Hepatocyte (in vitro differentiated cells): Measurements from ENCODE around the gene RIPPLY2. TPM values are rescaled to one million over a fixed set of nuclear protein-coding genes. Genes with fewer than 3 reads are reported as not detected.

Source experiments
- DNase-seq: peaks from one replicate; pipeline ENCODE4 v3.0.0-alpha.2; 2016; ENCODE audit warnings: low spot score
- H2AFZ ChIP-seq: fragments of 200-600 bp; sonication (generic); 2 replicates; pipeline ENCODE4 v1.6.0; 2016; ENCODE audit warnings: antibody characterized with exemption, mild to moderate bottlenecking
- H3K27ac ChIP-seq: fragments of 200-600 bp; sonication (generic); 2 replicates; pipeline ENCODE4 v1.5.1; 2016; ENCODE audit warnings: mild to moderate bottlenecking
- H3K27me3 ChIP-seq: fragments of 200-600 bp; sonication (generic); 2 replicates; pipeline ENCODE4 v1.6.1; 2016
- H3K36me3 ChIP-seq: fragments of 200-600 bp; sonication (generic); replicated peaks from 2 replicates; pipeline ENCODE4 v1.5.1; 2016; ENCODE audit warnings: low read depth; ENCODE audit not compliant: insufficient read depth
- H3K4me1 ChIP-seq: fragments of 200-600 bp; sonication (generic); 2 replicates; pipeline ENCODE4 v1.5.1; 2016; ENCODE audit warnings: mild to moderate bottlenecking, moderate library complexity; ENCODE audit not compliant: insufficient read depth
- H3K4me2 ChIP-seq: fragments of 200-600 bp; sonication (generic); 2 replicates; pipeline ENCODE4 v1.6.0; 2016
- H3K4me3 ChIP-seq: fragments of 200-600 bp; sonication (generic); 2 replicates; pipeline ENCODE4 v1.5.1; 2016; ENCODE audit warnings: mild to moderate bottlenecking
- H3K79me2 ChIP-seq: fragments of 200-600 bp; sonication (generic); 2 replicates; pipeline ENCODE4 v1.6.0; 2017; ENCODE audit warnings: mild to moderate bottlenecking
- H3K9me2 ChIP-seq: fragments of 200-600 bp; sonication (generic); replicated peaks from 2 replicates; pipeline ENCODE4 v1.6.0; 2017; ENCODE audit warnings: mild to moderate bottlenecking; ENCODE audit not compliant: insufficient read depth
- H3K9me3 ChIP-seq: fragments of 200-600 bp; sonication (generic); 2 replicates; pipeline ENCODE4 v1.5.1; 2016; ENCODE audit warnings: low read depth, mild to moderate bottlenecking
- H4K20me1 ChIP-seq: fragments of 200-600 bp; sonication (generic); 2 replicates; pipeline ENCODE4 v1.6.0; 2016; ENCODE audit warnings: mild to moderate bottlenecking; ENCODE audit not compliant: insufficient read depth, poor library complexity, severe bottlenecking
- EZH2 ChIP-seq: fragments of 200-600 bp; sonication (generic); IDR thresholded peaks from 2 replicates; pipeline ENCODE4 v1.6.1; 2016; ENCODE audit warnings: antibody characterized with exemption, mild to moderate bottlenecking, borderline replicate concordance
- EZH2phosphoT487 ChIP-seq: fragments of 200-600 bp; sonication (generic); IDR thresholded peaks from one replicate; pipeline ENCODE4 v1.6.1; 2018; ENCODE audit warnings: antibody characterized with exemption, mild to moderate bottlenecking, low read depth, moderate library complexity; ENCODE audit not compliant: unreplicated experiment, severe bottlenecking
- WGBS: methylation state at CpG from one replicate; pipeline ENCODE4 v1.1.6; 2016; ENCODE audit warnings: low lambda C conversion rate; ENCODE audit errors: missing lambda C conversion rate; 5-methylcytosine and 5-hydroxymethylcytosine counted together
- polyA plus RNA-seq: library from polyadenylated mRNA; unstranded; fragments of >200 nt; fragmentation: Nextera tagmentation; extraction: Ambion mirVana; gene quantifications from 2 replicates; pipeline ENCODE4 v1.2.1, GENCODE V29; 2016
- total RNA-seq: library from RNA; depleted of rRNA; stranded (reverse); fragments of >200 nt; gene quantifications from 2 replicates; pipeline ENCODE4 v1.2.3, GENCODE V29; 2014
- TF ChIP-seq, protein P1 (sequence below): fragments of 200-600 bp; sonication (generic); IDR thresholded peaks from 2 replicates; pipeline ENCODE4 v1.5.1; 2016; ENCODE audit warnings: antibody characterized with exemption, mild to moderate bottlenecking; ENCODE audit not compliant: poor library complexity

Gene RIPPLY2
- total and polyA plus RNA-seq, 2 experiments from 2014 or later: not detected

DNA sequence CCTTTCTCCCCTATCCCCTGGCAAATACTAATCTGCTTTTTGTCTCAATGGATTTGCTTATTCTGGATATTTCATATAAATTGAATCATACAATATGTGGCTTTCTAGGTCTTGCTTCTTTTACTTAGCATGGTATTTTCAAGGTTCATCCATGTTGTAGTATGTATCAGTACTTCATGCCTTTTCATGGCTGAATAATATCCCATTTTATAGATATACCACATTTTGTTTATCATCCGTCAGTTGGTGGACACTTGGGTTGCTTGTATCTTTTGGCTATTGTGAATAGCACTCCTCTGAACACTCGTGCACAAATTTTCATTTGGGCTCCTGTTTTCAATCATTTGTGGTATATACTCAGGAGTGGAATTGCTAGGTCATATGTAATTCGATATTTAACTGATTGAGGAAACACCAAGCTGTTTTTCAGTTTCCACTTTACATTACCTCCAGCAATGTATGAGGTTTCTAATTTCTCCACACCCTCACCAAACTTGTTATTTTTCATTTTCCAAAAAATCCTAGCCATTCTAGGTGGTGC, 30.5 kb upstream of the RIPPLY2 start:
- TF ChIP-seq, protein P1, sequence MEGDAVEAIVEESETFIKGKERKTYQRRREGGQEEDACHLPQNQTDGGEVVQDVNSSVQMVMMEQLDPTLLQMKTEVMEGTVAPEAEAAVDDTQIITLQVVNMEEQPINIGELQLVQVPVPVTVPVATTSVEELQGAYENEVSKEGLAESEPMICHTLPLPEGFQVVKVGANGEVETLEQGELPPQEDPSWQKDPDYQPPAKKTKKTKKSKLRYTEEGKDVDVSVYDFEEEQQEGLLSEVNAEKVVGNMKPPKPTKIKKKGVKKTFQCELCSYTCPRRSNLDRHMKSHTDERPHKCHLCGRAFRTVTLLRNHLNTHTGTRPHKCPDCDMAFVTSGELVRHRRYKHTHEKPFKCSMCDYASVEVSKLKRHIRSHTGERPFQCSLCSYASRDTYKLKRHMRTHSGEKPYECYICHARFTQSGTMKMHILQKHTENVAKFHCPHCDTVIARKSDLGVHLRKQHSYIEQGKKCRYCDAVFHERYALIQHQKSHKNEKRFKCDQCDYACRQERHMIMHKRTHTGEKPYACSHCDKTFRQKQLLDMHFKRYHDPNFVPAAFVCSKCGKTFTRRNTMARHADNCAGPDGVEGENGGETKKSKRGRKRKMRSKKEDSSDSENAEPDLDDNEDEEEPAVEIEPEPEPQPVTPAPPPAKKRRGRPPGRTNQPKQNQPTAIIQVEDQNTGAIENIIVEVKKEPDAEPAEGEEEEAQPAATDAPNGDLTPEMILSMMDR: no peak
- no peak for TF ChIP-seq EZH2
- no peak for TF ChIP-seq EZH2phosphoT487
- Histone ChIP-seq H3K4me2 (no peak overlapping the region), H2AFZ (no peak overlapping the region), H3K79me2 (no peaks in the 10 kb centered on the region), H3K36me3 (no peaks in the 10 kb centered on the region), H3K27me3 (no peaks in the 10 kb centered on the region), H4K20me1 (no peaks in the 10 kb centered on the region), H3K9me3 (no peaks in the 10 kb centered on the region), H3K9me2 (no peaks in the 10 kb centered on the region), H3K4me1 (no peaks in the 10 kb centered on the region), H3K27ac (no peak overlapping the region), H3K4me3 (no peak overlapping the region)
- WGBS: 87% methylated on average over 3 of the region's 3 CpGs
- no peak for DNase-seq

DNA sequence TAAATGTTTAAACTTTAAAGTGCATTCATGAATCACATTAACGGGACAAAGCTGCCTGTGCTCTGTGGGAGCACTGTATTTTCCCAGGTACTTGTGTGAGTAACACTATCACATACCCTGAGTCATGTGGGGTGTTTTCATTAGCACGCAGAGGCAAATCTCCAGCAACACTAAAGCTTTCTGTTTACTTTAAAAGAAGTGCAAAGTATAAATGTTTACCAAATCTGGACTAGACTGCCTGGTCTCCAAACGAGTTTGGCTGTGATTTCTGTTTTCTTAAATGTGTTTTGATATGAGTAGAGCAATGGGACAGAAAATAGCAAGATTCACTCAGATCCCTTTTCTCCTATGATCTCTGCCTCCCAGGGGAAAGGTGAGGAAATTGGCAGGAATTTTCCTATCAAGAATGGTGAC, 28.8 kb upstream of the RIPPLY2 start:
- Histone ChIP-seq H3K4me1 (no peaks in the 10 kb centered on the region), H3K27ac (no peak overlapping the region), H3K4me2 (peak overlapping the region; percentile 10), H3K27me3 (no peaks in the 10 kb centered on the region), H2AFZ (no peak overlapping the region), H3K79me2 (no peaks in the 10 kb centered on the region), H3K36me3 (no peaks in the 10 kb centered on the region), H3K9me3 (no peaks in the 10 kb centered on the region), H3K4me3 (no peak overlapping the region), H4K20me1 (no peaks in the 10 kb centered on the region), H3K9me2 (no peaks in the 10 kb centered on the region)
- peak; percentile 38 for DNase-seq
- 13% methylated on average over 3 of the region's 3 CpGs for WGBS
- TF ChIP-seq, protein P1: no peak
- no peak for TF ChIP-seq EZH2
- no peak for TF ChIP-seq EZH2phosphoT487

DNA sequence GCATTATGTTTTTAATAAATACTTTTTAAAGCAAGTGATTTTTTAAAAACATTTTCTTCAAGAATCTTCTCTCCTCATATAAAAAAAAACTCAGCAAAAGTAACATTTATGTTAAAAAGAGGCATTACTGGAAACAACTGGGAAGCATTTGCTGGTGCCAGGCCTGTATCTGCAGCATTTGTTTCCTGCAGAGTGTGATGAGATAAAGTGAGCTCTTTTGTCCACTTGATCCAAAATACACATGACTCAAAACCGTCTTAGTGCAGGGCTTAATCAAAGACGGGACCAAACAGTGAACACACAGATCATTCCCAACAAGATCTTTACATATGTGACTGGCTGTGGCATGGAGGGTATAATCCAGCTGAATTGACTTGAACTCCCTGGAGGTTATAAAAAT, 28.3 kb upstream of the RIPPLY2 start:
- no peaks in the 10 kb centered on the region for H3K4me1 ChIP-seq
- H3K9me2 ChIP-seq: no peaks in the 10 kb centered on the region
- no peaks in the 10 kb centered on the region for H3K27me3 ChIP-seq
- WGBS: 28% methylated on average over 2 of the region's 2 CpGs
- H3K79me2 ChIP-seq: no peaks in the 10 kb centered on the region
- H3K4me3 ChIP-seq: no peak overlapping the region
- no peak overlapping the region for H3K4me2 ChIP-seq
- no peaks in the 10 kb centered on the region for H3K9me3 ChIP-seq
- no peak for DNase-seq
- no peak overlapping the region for H3K27ac ChIP-seq
- no peaks in the 10 kb centered on the region for H4K20me1 ChIP-seq
- TF ChIP-seq EZH2 (no peak), EZH2phosphoT487 (no peak)
- TF ChIP-seq, protein P1: no peak
- no peak overlapping the region for H2AFZ ChIP-seq
- no peaks in the 10 kb centered on the region for H3K36me3 ChIP-seq

DNA sequence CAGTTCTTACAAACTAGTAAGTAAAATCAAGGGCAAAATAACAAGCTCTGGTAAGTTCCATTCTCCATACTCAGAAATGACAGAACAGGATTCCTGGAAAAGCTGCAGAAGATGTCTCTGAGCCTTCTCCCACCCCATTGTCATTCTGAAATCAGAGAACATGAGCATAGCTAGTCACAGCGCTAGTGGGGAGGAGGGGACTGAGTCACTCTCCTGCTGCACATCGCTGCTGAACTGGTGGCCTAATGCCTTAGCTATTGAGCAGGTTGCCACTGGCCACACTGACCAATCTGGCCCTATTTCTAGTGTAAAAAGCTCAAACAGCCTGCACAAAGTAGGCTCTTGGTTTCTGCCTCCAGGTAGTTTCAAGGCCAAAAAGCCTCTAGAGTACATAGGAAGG, 26.1 kb upstream of the RIPPLY2 start:
- DNase-seq: no peak
- WGBS: 50% methylated on average over 2 of the region's 2 CpGs

More for the DNA sequence above, 26.1 kb upstream of the RIPPLY2 start:
- Histone ChIP-seq H3K27me3 (no peaks in the 10 kb centered on the region), H3K4me3 (no peak overlapping the region), H3K9me2 (no peaks in the 10 kb centered on the region), H3K4me2 (no peak overlapping the region), H4K20me1 (no peaks in the 10 kb centered on the region), H2AFZ (no peak overlapping the region), H3K36me3 (no peaks in the 10 kb centered on the region), H3K79me2 (no peaks in the 10 kb centered on the region), H3K27ac (no peak overlapping the region), H3K4me1 (no peaks in the 10 kb centered on the region), H3K9me3 (no peaks in the 10 kb centered on the region)
- no peak for TF ChIP-seq EZH2phosphoT487
- TF ChIP-seq, protein P1: no peak
- TF ChIP-seq EZH2: no peak
